HG03159 (cell line): ENCODE measurements around the gene IL17B.

Source experiments
- ATAC-seq: cut with Tn5 transposase; IDR thresholded peaks from one replicate; pipeline ENCODE4 v1.9.1; 2021; ENCODE audit warnings: mild to moderate bottlenecking, moderate library complexity; ENCODE audit not compliant: unreplicated experiment

IL17B gene

GRCh38 chr5:149325894-149326293, 53.2 kb downstream of the IL17B start:
- no peak for ATAC-seq

DNA sequence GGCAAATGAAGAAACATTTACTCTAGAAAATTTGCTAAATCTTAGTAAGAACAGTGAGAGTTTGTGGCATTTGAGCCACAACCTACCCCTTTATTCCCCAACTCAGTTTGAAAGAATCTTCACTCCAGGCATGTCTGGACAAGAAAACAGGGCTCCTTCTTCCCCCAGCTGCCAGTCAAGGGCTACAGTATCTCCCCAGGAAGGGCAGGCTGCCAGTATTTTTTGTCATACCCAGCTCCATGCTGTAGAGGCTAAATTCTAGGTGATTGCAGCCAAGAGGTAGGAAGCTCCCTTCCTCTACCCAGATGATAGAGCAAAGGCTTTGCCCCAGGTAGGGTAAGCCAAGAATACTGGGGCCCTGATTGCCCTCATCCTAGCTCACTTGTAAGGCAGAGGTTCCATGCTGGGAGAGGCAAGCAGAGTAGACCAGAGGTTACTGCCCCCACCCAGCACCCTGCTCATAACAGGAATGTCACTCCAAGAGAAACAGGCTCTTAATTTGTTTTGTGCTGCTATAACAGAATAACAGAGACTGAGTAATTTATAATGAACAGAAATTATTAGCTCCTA, 53.8 kb downstream of the IL17B start:
- ATAC-seq, result no peak

DNA sequence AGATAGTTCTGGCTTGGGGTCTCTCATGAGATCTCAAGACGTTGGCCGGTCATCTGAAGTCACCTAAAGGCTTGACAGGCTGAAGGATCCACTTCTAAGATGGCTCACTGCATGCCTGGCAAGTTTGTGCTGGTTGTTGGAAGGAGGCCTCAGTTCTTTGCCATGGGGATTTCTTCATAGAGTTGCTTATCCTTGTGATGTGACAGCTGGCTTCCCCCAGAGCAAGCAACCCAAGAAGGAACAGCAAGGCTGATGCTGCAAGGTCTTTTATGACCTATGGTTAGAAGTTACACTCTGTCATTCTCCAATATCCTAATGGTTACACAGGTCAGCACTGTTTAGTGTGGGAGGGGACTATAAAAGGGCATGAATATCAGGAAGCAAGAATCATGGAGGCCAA, 54.5 kb downstream of the IL17B start:
- no peak for ATAC-seq
